SK-N-SH treated with all-trans-retinoic acid at 6 μM for 48 hours (cell line): ENCODE data around the gene TNS3.

ENCODE experiments used
- BACH2 ChIP-seq: fragments of 250-450 bp; sonication (Bioruptor Pico); IDR thresholded peaks from 2 replicates; pipeline ENCODE4 v1.9.0; 2021; ENCODE audit warnings: mild to moderate bottlenecking, borderline replicate concordance
- ESRRG ChIP-seq: fragments of 250-450 bp; sonication (Bioruptor Pico); IDR thresholded peaks from 2 replicates; pipeline ENCODE4 v1.6.1; 2021; ENCODE audit warnings: mild to moderate bottlenecking
- ISL1 ChIP-seq: fragments of 250-450 bp; sonication (Bioruptor Pico); IDR thresholded peaks from 2 replicates; pipeline ENCODE4 v2.1.2; 2022; ENCODE audit warnings: mild to moderate bottlenecking, moderate library complexity
- PPARA ChIP-seq: fragments of 250-450 bp; sonication (Bioruptor Pico); IDR thresholded peaks from 2 replicates; pipeline ENCODE4 v1.5.0; 2020; ENCODE audit warnings: mild to moderate bottlenecking, borderline replicate concordance
- RARB ChIP-seq: fragments of 250-450 bp; sonication (Bioruptor Pico); IDR thresholded peaks from 2 replicates; pipeline ENCODE4 v1.8.0; 2021; ENCODE audit warnings: mild to moderate bottlenecking, moderate library complexity
- SNAI2 ChIP-seq: fragments of 250-450 bp; sonication (Bioruptor Pico); IDR thresholded peaks from 2 replicates; pipeline ENCODE4 v1.5.0; 2020; ENCODE audit warnings: mild to moderate bottlenecking, moderate library complexity
- TOX ChIP-seq: fragments of 250-450 bp; sonication (Bioruptor Pico); IDR thresholded peaks from 2 replicates; pipeline ENCODE4 v1.8.0; 2021; ENCODE audit warnings: mild to moderate bottlenecking, moderate library complexity, borderline replicate concordance
- ZFP30 ChIP-seq: fragments of 450-650 bp; formaldehyde crosslinking; IDR thresholded peaks from 2 replicates; pipeline ENCODE4 v1.5.0; 2022; ENCODE audit warnings: mild to moderate bottlenecking, moderate library complexity
- TF ChIP-seq, protein P1 (sequence below): fragments of 250-450 bp; sonication (Bioruptor Pico); IDR thresholded peaks from 2 replicates; pipeline ENCODE4 v1.5.1; 2020; ENCODE audit warnings: low read depth, mild to moderate bottlenecking, moderate library complexity

GRCh38 chr7:47478017-47478344 lies 103.9 kb downstream of the TNS3 start:
- TF ChIP-seq, protein P1, sequence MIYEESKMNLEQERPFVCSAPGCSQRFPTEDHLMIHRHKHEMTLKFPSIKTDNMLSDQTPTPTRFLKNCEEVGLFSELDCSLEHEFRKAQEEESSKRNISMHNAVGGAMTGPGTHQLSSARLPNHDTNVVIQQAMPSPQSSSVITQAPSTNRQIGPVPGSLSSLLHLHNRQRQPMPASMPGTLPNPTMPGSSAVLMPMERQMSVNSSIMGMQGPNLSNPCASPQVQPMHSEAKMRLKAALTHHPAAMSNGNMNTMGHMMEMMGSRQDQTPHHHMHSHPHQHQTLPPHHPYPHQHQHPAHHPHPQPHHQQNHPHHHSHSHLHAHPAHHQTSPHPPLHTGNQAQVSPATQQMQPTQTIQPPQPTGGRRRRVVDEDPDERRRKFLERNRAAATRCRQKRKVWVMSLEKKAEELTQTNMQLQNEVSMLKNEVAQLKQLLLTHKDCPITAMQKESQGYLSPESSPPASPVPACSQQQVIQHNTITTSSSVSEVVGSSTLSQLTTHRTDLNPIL (CRISPR knock-in tag), result no peak
- TF ChIP-seq SNAI2 (no peak), RARB (CRISPR knock-in tag) (no peak), PPARA (no peak), ISL1 (CRISPR knock-in tag) (no peak), TOX (CRISPR knock-in tag) (no peak), ZFP30 (CRISPR knock-in tag) (no peak), BACH2 (CRISPR knock-in tag) (no peak), ESRRG (CRISPR knock-in tag) (no peak)
